Stimulated activated CD4-positive, alpha-beta T cell treated with anti-CD3 and anti-CD28 coated beads, Interleukin-12 subunit alpha, Interleukin-12 subunit beta, amount 100 ng/mL, for 4 hours (primary cell): ENCODE measurements around the gene SIDT1.
"Not testable (repeated sequence)": the region's sequence is repeated elsewhere in the genome, so short reads cannot be mapped to it uniquely, and the experiment has no call there.

Experiments
- DNase-seq: peaks from one replicate; pipeline ENCODE4 v3.0.0-alpha.2; 2020

SIDT1 gene

GRCh38 chr3:113600418-113601182 lies 68.2 kb downstream of the SIDT1 start:
- DNase-seq: no peak

- no peak for DNase-seq
These were observed 68.9 kb downstream of the SIDT1 start for GRCh38 chr3:113601240-113601639.

DNA sequence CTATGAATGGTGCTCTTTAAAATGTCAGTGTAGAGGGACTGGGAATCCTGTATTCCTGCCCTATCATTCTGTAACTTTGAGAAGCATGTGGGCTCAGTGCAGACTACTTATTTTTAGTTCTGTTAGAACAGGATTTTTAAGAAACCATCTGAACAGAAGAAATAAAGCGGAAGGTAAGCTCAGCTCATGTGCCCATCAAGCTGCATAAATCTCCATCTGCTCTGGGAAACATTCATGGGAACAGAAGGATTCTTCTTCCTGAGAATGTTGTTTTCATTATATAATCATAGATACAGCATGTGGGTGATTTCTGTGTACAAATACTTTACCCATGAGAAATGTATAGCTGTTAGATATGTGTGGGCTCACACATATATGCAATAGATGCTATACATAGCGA lies 69.9 kb downstream of the SIDT1 start:
- DNase-seq: no peak

DNA sequence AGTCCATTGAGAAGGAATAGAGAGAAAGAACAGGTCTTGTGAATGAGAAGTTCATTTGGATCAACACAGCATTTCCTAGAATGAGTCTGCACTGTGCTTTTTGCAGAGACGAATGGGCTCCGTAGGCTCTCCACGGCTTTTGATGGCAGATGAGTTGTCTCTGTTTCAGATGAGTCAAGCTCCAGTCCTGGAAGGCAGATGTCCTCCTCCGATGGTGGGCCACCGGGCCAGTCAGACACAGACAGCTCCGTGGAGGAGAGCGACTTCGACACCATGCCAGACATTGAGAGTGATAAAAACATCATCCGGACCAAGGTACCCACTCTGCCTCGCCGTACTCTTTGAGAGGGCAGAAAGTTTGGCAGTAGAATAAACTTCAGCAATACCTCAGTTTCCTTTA lies 70.5 kb downstream of the SIDT1 start:
- DNase-seq: no peak

GRCh38 chr3:113606539-113607218 lies 74.3 kb downstream of the SIDT1 start:
- DNase-seq: peak; percentile 1

- no peak for DNase-seq
These were observed 74.9 kb downstream of the SIDT1 start for GRCh38 chr3:113607219-113607596.

GRCh38 chr3:113614402-113614801 lies 82.0 kb downstream of the SIDT1 start:
- no peak for DNase-seq

DNA sequence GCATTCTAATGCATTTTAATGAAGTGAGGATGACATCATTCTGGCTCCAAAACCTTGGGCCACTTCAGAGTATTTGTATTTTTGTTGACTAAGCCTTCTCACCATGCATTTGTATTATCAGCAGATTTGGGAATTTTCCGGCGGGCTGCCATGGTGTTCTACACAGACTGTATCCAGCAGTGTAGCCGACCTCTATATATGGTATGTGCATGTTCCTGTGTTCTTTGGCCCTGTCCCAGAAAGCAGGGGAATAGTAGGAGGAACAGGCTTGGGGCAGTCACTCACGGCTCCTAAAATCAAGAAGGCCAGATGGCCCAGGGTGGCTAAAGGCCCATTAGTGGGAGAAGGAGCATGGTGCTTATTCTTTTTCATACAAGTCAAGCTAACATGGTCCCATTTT lies 83.6 kb downstream of the SIDT1 start:
- no peak for DNase-seq

DNA sequence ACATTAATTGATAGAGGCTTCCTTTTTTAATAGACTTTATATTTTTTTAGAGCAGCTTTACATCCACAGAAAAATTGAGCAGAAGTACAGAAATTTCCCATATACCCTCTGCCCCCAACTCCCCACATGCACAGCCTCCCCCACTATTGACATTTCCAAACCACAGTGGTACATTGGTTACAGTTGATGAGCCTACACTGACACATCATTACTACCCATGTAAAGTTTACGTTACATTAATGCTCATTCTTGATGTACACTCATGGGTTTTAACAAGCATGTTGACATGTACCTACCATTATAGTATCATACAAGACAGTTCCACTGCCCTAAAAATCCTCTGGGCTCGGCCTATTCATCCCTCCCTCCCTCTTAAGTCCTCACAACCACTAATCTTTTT lies 85.4 kb downstream of the SIDT1 start:
- DNase-seq: no peak

- no peak for DNase-seq
These were observed 87.7 kb downstream of the SIDT1 start for GRCh38 chr3:113620091-113620490.

- no peak for DNase-seq
These were observed 91.0 kb downstream of the SIDT1 start for GRCh38 chr3:113623324-113623723.

DNA sequence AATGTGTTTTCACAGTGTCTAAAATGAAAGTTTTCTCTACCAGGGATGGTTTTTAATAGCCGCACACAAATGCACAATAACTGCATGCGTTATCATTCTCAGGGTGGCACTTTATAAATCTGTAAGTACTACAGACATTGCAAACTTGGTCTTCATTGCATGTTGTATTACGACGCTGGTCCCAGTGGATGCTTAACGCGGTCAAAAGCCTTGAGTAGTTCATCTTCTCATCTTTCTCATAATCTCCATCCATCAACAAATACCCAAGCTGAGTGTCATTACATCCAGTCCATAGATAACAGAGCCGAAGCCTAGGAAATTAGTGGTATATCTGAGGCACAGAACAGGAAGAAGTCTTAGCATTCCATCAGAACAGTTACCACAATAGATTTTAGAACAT lies 91.5 kb downstream of the SIDT1 start:
- no peak for DNase-seq

- no peak for DNase-seq
These were observed 93.5 kb downstream of the SIDT1 start for GRCh38 chr3:113625834-113626233.

- no peak for DNase-seq
These were observed 94.4 kb downstream of the SIDT1 start for GRCh38 chr3:113626503-113627371.

DNA sequence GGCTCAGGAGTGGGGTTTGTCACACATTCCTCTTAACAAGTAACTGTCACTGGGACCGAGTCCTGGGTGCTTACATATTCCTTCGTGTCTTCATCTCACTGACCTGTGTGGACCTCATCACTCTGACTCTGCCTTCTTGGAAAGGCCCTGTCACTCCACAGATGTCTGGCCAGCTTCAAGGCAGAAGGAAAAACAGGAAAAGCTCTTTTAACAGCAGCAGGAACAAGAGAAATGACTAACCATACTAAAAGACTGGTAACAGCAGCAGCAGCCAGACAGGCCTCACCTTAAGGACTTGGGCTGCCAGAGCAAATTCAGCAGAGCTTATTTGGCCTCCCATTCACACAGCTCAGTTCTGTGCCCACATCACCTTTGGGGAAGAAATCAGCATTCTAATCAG lies 96.0 kb downstream of the SIDT1 start:
- no peak for DNase-seq

DNA sequence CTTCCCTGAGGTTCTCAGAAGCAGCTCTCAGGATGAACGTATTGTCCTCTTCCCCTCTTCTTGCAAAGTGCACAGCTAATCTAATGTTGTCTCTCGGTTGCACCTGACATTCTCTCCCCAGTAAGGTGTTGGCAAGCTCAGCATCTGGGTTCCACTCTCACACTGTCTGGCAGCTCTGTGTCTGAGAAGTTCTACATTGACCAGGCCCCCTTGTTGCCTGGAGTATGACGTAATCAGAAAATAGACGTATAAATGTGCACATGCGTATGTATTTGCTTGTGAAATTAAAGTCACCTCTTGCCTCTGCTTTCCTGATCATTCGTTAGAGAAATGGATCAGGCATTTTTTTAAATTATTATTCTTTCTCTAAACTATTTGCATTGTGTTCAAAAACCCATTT lies 96.4 kb downstream of the SIDT1 start:
- no peak for DNase-seq

DNA sequence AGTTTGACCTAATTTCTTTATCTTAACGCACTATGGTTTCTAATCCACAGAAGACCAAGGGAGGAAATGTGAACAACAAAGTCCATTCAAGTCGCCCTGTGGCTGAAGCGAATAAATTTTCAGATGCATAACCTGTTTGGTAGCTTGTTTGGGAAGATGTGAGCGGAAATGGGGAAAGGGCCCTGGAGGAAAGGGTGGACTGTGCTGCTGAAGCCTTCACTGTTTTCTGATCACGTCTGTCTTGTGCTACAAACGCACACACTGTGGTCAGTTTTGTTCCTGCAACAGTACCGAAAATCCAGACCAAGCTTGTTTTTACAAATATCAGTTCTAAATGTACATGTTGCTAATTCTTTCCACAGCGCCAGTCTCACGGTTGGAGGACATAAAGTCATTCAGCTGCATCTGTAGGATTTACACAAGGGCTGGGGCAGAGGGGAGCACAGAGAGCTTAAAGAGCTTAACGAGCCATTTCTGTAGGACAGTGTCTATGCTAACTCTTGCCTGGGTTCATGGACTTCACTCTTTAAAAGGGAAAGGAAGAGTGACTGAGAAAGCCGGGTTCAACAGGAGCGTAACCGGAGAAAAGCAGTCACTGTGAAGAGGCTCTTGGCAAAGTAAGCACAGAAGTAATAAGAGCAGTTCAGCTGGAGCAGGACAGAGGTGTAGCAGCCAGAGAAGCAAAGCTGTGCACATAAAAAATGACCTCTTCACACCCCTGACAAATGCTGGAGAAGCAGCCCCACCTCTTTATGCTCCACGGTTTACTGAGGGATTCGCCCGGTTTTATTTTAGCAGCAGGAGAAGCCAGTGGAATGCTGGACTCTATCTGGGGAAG lies 97.4 kb downstream of the SIDT1 start:
- no peak for DNase-seq

DNA sequence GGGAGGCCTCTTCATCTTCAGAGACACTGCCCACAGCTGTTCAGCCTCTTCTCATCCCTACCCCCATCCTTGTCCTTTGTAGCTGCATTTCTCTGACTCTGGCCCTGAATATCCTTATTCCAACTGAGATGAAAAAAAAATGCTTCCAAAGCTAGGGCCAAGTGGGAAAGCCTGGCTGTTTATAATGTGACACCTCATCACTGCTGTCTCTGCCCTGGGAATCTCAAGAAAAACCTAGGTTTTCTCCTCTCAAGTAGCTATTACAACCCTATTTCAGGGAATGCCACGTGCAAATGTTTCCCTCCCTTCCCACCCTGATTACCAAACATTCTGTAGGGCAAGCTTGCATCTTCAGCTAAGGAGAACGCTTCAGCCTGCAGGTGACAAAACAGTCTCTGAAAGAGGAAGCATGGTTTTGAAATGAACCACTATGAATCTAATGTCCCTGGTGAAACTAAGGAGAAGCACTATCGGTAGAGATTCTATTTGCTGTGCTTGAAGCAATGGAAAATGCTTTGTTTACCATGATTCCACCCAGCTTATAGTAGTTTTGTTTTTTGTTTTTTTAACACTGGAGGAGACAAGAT lies 98.7 kb downstream of the SIDT1 start:
- no peak for DNase-seq

GRCh38 chr3:113631573-113631972 lies 99.2 kb downstream of the SIDT1 start:
- DNase-seq: no peak

GRCh38 chr3:113634782-113635474 lies 102.6 kb downstream of the SIDT1 start:
- no peak for DNase-seq

GRCh38 chr3:113636034-113636433 lies 103.7 kb downstream of the SIDT1 start:
- DNase-seq: not testable (repeated sequence)

- no peak for DNase-seq
These were observed 105.4 kb downstream of the SIDT1 start for GRCh38 chr3:113637756-113638155.
